Measurements from ENCODE around the gene ATP2C1.

Gene ATP2C1

GRCh38 chr3:130933801-130934345, 40.0 kb downstream of the ATP2C1 start:
- TF ChIP-seq FOXP2 (optimal IDR thresholded peaks at IDR 0.05; ENCODE audit: borderline replicate concordance, extremely low read depth, extremely low read length, insufficient read depth): no peak
- TF ChIP-seq SIN3A (IDR thresholded peaks at IDR 0.05; ENCODE audit: borderline replicate concordance, insufficient read depth, low read length): no peak
- no peak for TF ChIP-seq POLR2AphosphoS5 (IDR thresholded peaks at IDR 0.05; ENCODE audit: low read depth, low read length)
- no peak for TF ChIP-seq REST (IDR thresholded peaks at IDR 0.05; ENCODE audit: insufficient read depth in 1 of 2, low read depth in 2 of 2, low read length in 2 of 2)
- TF ChIP-seq TAF1 (IDR thresholded peaks at IDR 0.05; ENCODE audit: borderline replicate concordance, insufficient read depth, low read length): no peak

GRCh38 chr3:130934442-130935089, 40.7 kb downstream of the ATP2C1 start:
- TF ChIP-seq REST (IDR thresholded peaks at IDR 0.05; ENCODE audit: insufficient read depth in 1 of 2, low read depth in 2 of 2, low read length in 2 of 2): no peak
- TF ChIP-seq SIN3A (IDR thresholded peaks at IDR 0.05; ENCODE audit: borderline replicate concordance, insufficient read depth, low read length): no peak
- TF ChIP-seq TAF1 (IDR thresholded peaks at IDR 0.05; ENCODE audit: borderline replicate concordance, insufficient read depth, low read length): no peak
- no peak for TF ChIP-seq POLR2AphosphoS5 (IDR thresholded peaks at IDR 0.05; ENCODE audit: low read depth, low read length)
- TF ChIP-seq FOXP2 (optimal IDR thresholded peaks at IDR 0.05; ENCODE audit: borderline replicate concordance, extremely low read depth, extremely low read length, insufficient read depth): no peak

GRCh38 chr3:130935761-130936492, 42.0 kb downstream of the ATP2C1 start:
- no peak for TF ChIP-seq SIN3A (IDR thresholded peaks at IDR 0.05; ENCODE audit: borderline replicate concordance, insufficient read depth, low read length)
- TF ChIP-seq POLR2AphosphoS5 (IDR thresholded peaks at IDR 0.05; ENCODE audit: low read depth, low read length): no peak
- TF ChIP-seq REST (IDR thresholded peaks at IDR 0.05; ENCODE audit: insufficient read depth in 1 of 2, low read depth in 2 of 2, low read length in 2 of 2): no peak
- no peak for TF ChIP-seq TAF1 (IDR thresholded peaks at IDR 0.05; ENCODE audit: borderline replicate concordance, insufficient read depth, low read length)
- no peak for TF ChIP-seq FOXP2 (optimal IDR thresholded peaks at IDR 0.05; ENCODE audit: borderline replicate concordance, extremely low read depth, extremely low read length, insufficient read depth)

- TF ChIP-seq SIN3A (IDR thresholded peaks at IDR 0.05; ENCODE audit: borderline replicate concordance, insufficient read depth, low read length): no peak
- no peak for TF ChIP-seq TAF1 (IDR thresholded peaks at IDR 0.05; ENCODE audit: borderline replicate concordance, insufficient read depth, low read length)
- no peak for TF ChIP-seq FOXP2 (optimal IDR thresholded peaks at IDR 0.05; ENCODE audit: borderline replicate concordance, extremely low read depth, extremely low read length, insufficient read depth)
- TF ChIP-seq REST (IDR thresholded peaks at IDR 0.05; ENCODE audit: insufficient read depth in 1 of 2, low read depth in 2 of 2, low read length in 2 of 2): no peak
- no peak for TF ChIP-seq POLR2AphosphoS5 (IDR thresholded peaks at IDR 0.05; ENCODE audit: low read depth, low read length)
Measured at GRCh38 chr3:130939753-130940152, 45.9 kb downstream of the ATP2C1 start.

Measured in PFSK-1 (cell line).